Parathyroid adenoma (tissue), 2 donors: Measurements from ENCODE around the gene SPATA9.

ENCODE experiments used
- H2AFZ ChIP-seq: fragments of 300-600 bp; sonication (generic); one replicate; pipeline ENCODE4 v1.7.0; 2017; ENCODE audit warnings: antibody characterized with exemption, mild to moderate bottlenecking
- H3K27ac ChIP-seq: fragments of 300-600 bp; sonication (generic); one replicate; pipeline ENCODE4 v1.7.0; 2017
- H3K27me3 ChIP-seq: fragments of 300-600 bp; sonication (generic); one replicate; pipeline ENCODE4 v1.7.0; 2017; ENCODE audit warnings: low read length; ENCODE audit not compliant: control insufficient read depth, insufficient read depth
- H3K36me3 ChIP-seq: fragments of 300-600 bp; sonication (generic); one replicate; pipeline ENCODE4 v1.7.0; 2017; ENCODE audit warnings: low read length; ENCODE audit not compliant: control insufficient read depth, insufficient read depth
- H3K4me1 ChIP-seq: fragments of 300-600 bp; sonication (generic); one replicate; pipeline ENCODE4 v1.7.0; 2017; ENCODE audit warnings: control low read depth
- H3K4me2 ChIP-seq: fragments of 300-600 bp; sonication (generic); one replicate; pipeline ENCODE4 v1.7.0; 2017; ENCODE audit warnings: low read length
- H3K4me3 ChIP-seq: fragments of 300-600 bp; sonication (generic); one replicate; pipeline ENCODE4 v1.7.0; 2017; ENCODE audit warnings: low read depth, low read length
- H3K79me2 ChIP-seq: fragments of 300-600 bp; sonication (generic); one replicate; pipeline ENCODE4 v1.7.0; 2017; ENCODE audit warnings: control low read depth
- H3K9ac ChIP-seq: fragments of 300-600 bp; sonication (generic); one replicate; pipeline ENCODE4 v1.7.0; 2017; ENCODE audit warnings: mild to moderate bottlenecking
- H3K9me3 ChIP-seq: fragments of 300-600 bp; sonication (generic); one replicate; pipeline ENCODE4 v1.7.0; 2017; ENCODE audit warnings: low read length; ENCODE audit not compliant: control insufficient read depth
- CTCF ChIP-seq: fragments of 300-600 bp; sonication (generic); IDR thresholded peaks from one replicate; pipeline ENCODE4 v1.7.0; 2017; ENCODE audit warnings: antibody characterized with exemption, mild to moderate bottlenecking
- donor health status: primary hyperparathyroidism.

The SPATA9 gene

GRCh38 chr5:95725937-95726810 lies 43.4 kb upstream of the SPATA9 start:
- no peaks in the 10 kb centered on the region for H3K9me3 ChIP-seq
- H3K27ac ChIP-seq, result peak overlapping the region; percentile 49
- peak overlapping the region; percentile 28 for H2AFZ ChIP-seq
- no peak overlapping the region for H3K9ac ChIP-seq
- no peaks in the 10 kb centered on the region for H3K36me3 ChIP-seq
- peak overlapping the region; percentile 19 for H3K4me3 ChIP-seq
- H3K27me3 ChIP-seq, result no peaks in the 10 kb centered on the region
- H3K79me2 ChIP-seq, result no peaks in the 10 kb centered on the region
- H3K4me2 ChIP-seq, result peak overlapping the region; percentile 11
- peaks cover 21% of the 10 kb centered on the region for H3K4me1 ChIP-seq
- no peak for TF ChIP-seq CTCF

- no peak for TF ChIP-seq CTCF
- Histone ChIP-seq H3K27me3 (no peaks in the 10 kb centered on the region), H3K79me2 (no peaks in the 10 kb centered on the region), H2AFZ (no peak overlapping the region), H3K4me3 (no peak overlapping the region), H3K27ac (no peak overlapping the region), H3K9me3 (no peaks in the 10 kb centered on the region), H3K36me3 (no peaks in the 10 kb centered on the region), H3K9ac (no peak overlapping the region), H3K4me2 (no peak overlapping the region), H3K4me1 (peaks cover 17% of the 10 kb centered on the region)
Measured at GRCh38 chr5:95725071-95725820, 42.5 kb upstream of the SPATA9 start.

GRCh38 chr5:95723632-95724369 lies 41.0 kb upstream of the SPATA9 start:
- Histone ChIP-seq H3K4me2 (no peak overlapping the region), H3K79me2 (no peaks in the 10 kb centered on the region), H3K9me3 (no peaks in the 10 kb centered on the region), H3K9ac (no peak overlapping the region), H3K27ac (no peak overlapping the region), H3K27me3 (no peaks in the 10 kb centered on the region), H2AFZ (no peak overlapping the region), H3K4me1 (peaks cover 14% of the 10 kb centered on the region), H3K4me3 (no peak overlapping the region), H3K36me3 (no peaks in the 10 kb centered on the region)
- no peak for TF ChIP-seq CTCF

GRCh38 chr5:95721582-95722295 lies 38.9 kb upstream of the SPATA9 start:
- H3K4me2 ChIP-seq, result peak overlapping the region; percentile 5
- no peak overlapping the region for H3K27ac ChIP-seq
- no peak for TF ChIP-seq CTCF

More at GRCh38 chr5:95721582-95722295, 38.9 kb upstream of the SPATA9 start:
- H3K4me1 ChIP-seq, result no peaks in the 10 kb centered on the region
- no peaks in the 10 kb centered on the region for H3K36me3 ChIP-seq
- no peaks in the 10 kb centered on the region for H3K79me2 ChIP-seq
- no peak overlapping the region for H2AFZ ChIP-seq
- H3K27me3 ChIP-seq, result no peaks in the 10 kb centered on the region
- H3K9me3 ChIP-seq, result no peaks in the 10 kb centered on the region
- no peak overlapping the region for H3K9ac ChIP-seq
- H3K4me3 ChIP-seq, result no peak overlapping the region
